Heart left ventricle (tissue), 16 donors: ENCODE results near the gene SARNP. TPM values are rescaled to one million over a fixed set of nuclear protein-coding genes. Genes with fewer than 3 reads are reported as not detected.

Experiments used
- ATAC-seq, 4 donors: fragments of 200-7000 bp; cut with Tn5 transposase; one replicate each; pipeline ENCODE4 v1.9.1; 2020 to 2022; ENCODE audit warnings: moderate library complexity in 4 of 4, mild to moderate bottlenecking in 3 of 4, moderate number of reproducible peaks in 1 of 4
- DNase-seq, 5 donors: peaks; one replicate each; pipeline ENCODE4 v3.0.0-alpha.2; 2020
- H3K27ac ChIP-seq, 12 donors: fragments of 200-600 bp; sonication (generic) in 4 of 12; one replicate each; pipeline versions ENCODE4 v1.5.0 to v1.8.0; 2016 to 2022; ENCODE audit warnings: mild to moderate bottlenecking in 2 of 12
- H3K27me3 ChIP-seq, 9 donors: fragments of 200-600 bp; sonication (generic) in 2 of 9; one replicate each; pipeline versions ENCODE4 v1.5.1 to v1.8.0; 2016 to 2022; ENCODE audit warnings: mild to moderate bottlenecking in 3 of 9
- H3K36me3 ChIP-seq, 9 donors: fragments of 200-600 bp; sonication (generic) in 2 of 9; one replicate each; pipeline versions ENCODE4 v1.5.0 to v1.8.0; 2018 to 2022; ENCODE audit warnings: mild to moderate bottlenecking in 2 of 9
- H3K4me1 ChIP-seq, 12 donors: fragments of 200-600 bp; sonication (generic) in 4 of 12; one replicate each; pipeline versions ENCODE4 v1.5.0 to v1.8.0; 2016 to 2022; ENCODE audit warnings: mild to moderate bottlenecking in 3 of 12
- H3K4me3 ChIP-seq, 12 donors: fragments of 200-600 bp; sonication (generic) in 4 of 12; one replicate each; pipeline versions ENCODE4 v1.5.0 to v1.8.0; 2017 to 2022; ENCODE audit warnings: mild to moderate bottlenecking in 9 of 12, moderate library complexity in 4 of 12
- H3K9me3 ChIP-seq, 12 donors: fragments of 200-600 bp; sonication (generic) in 4 of 12; one replicate each; pipeline versions ENCODE4 v1.5.0 to v1.8.0; 2016 to 2022; ENCODE audit warnings: mild to moderate bottlenecking in 1 of 12
- CTCF ChIP-seq, 12 donors: fragments of 200-600 bp; sonication (generic) in 4 of 12; IDR thresholded peaks; one replicate each; pipeline versions ENCODE4 v1.5.0 to v1.8.0; 2018 to 2022; ENCODE audit warnings: antibody characterized with exemption in 12 of 12, mild to moderate bottlenecking in 5 of 12
- POLR2A ChIP-seq, 2 donors: fragments of 450-650 bp; IDR thresholded peaks; one replicate each; pipeline ENCODE4 v1.6.1; 2017; ENCODE audit warnings: antibody characterized with exemption in 2 of 2, mild to moderate bottlenecking in 2 of 2, moderate library complexity in 2 of 2
- WGBS, 4 donors: extraction: QIAGEN DNeasy Blood & Tissue Kit in 2 of 4; methylation state at CpG; one replicate each; pipeline versions ENCODE4 v1.1.5 to v1.1.7; 2013 to 2018; 5-methylcytosine and 5-hydroxymethylcytosine counted together
- intact Hi-C, 10 donors: fragments of 100-400 bp; cut with DNase I; formaldehyde crosslinking; loops; one replicate each; pipeline versions ENCODE4 v1.11.1 to v1.14.2; 2022
- polyA plus RNA-seq, 2 donors: library from polyadenylated mRNA; stranded (reverse); fragments of 200-250 nt; gene quantifications; one replicate each; pipeline ENCODE4 v1.2.3, GENCODE V29; 2013
- total RNA-seq, 9 donors: library from RNA; depleted of rRNA in 2 of 9; stranded (reverse); fragments of >200 nt in 2 of 9; fragmentation: NEBNext Ultra II Directional in 3 of 9; extraction: Animal tissue kit (Norgen Biotek cat#: 25700) in 3 of 9; gene quantifications; one replicate each; pipeline versions ENCODE4 v1.1.0 to v1.2.4, GENCODE V29; 2016 to 2023
- donor health status: ischemic (EF 13 %, LVEDD 7.1; RV severe dilation, severe dysfunction).
- donor health status: healthy with polysubstance abuse.
- donor health status: DM: no; HTN: yes; CAD: no.
- donor health status: DM: no; HTN: no; CAD: no.
- donor health status: ischemic (EF 25% LVEDD 6.9; RV normal size, moderate dysfunction).
- donor health status: ischemic (EF 25% LVEDD 5.7; RV mildly dilated, moderate dysfunction).
- donor health status: healthy.
- donor health status: DM: yes; HTN: yes; CAD: no.
- donor health status: ischemic (EF 35%, LVEDD 5.7; RV mildly dilated, moderate dysfunction).
- donor health status: nonischemic (EF 11% LVEDD 7.7; RV severe dilation, severe dysfunction).
- donor health status: DM: yes; HTN: yes; CAD: no.
- donor health status: PGD.
- donor health status: ischemic (EF 29% LVEDD 5.4; RV normal size, mild dysfunction).
- donor health status: nonischemic (EF 23%, LVEDD 6.1; RV moderate dilation, normal function).

The SARNP gene
- total and polyA plus RNA-seq, 11 donors = 47.2 to 138 (median 55.9) TPM

- no peak for TF ChIP-seq CTCF (IDR thresholded peaks at IDR 0.05)
- TF ChIP-seq POLR2A (IDR thresholded peaks at IDR 0.05) = no peak
- Histone ChIP-seq H3K4me1 (peaks cover 3 to 66% (median 49%) of the 10 kb centered on the region in 12 donors), H3K36me3 (no peaks in the 10 kb centered on the region), H3K9me3 (no peaks in the 10 kb centered on the region), H3K27me3 (no peaks in the 10 kb centered on the region), H3K4me3 (peak overlapping the region in 9 of 12 donors; percentile 2 to 87 (median 73)), H3K27ac (peak overlapping the region; percentile 65 to 99 (median 92))
- intact Hi-C loops = no loop called here
- whole genome bisulfite sequencing, 4 donors = 12 to 18% (median 16%) methylated on average over 1 of the region's 1 CpG
- ATAC-seq (peak in 2 of 4 donors; percentile 3 to 8), DNase-seq (peak in 3 of 5 donors; percentile 34 to 38 (median 34))
Observed at GRCh38 chr12:55712700-55713415, 104.7 kb downstream of the SARNP start.

GRCh38 chr12:55711786-55712553 is 105.6 kb downstream of the SARNP start:
- no peaks in the 10 kb centered on the region for H3K27me3 ChIP-seq
- ATAC-seq = peak; percentile 48 to 64 (median 55)
- peak overlapping the region; percentile 11 to 87 (median 62) for H3K4me3 ChIP-seq
- H3K27ac ChIP-seq = peak overlapping the region; percentile 65 to 99 (median 92)
- WGBS, 4 donors = 35 to 41% (median 39%) methylated on average over 4 of the region's 4 CpGs
- intact Hi-C loops = no loop called here
- H3K4me1 ChIP-seq = peaks cover 0 to 62% (median 42%) of the 10 kb centered on the region in 12 donors
- H3K36me3 ChIP-seq = no peaks in the 10 kb centered on the region
- TF ChIP-seq CTCF (IDR thresholded peaks at IDR 0.05) (no peak), POLR2A (IDR thresholded peaks at IDR 0.05) (peak in 1 of 2 donors; percentile 43)
- DNase-seq = peak; percentile 72 to 86 (median 80)
- no peaks in the 10 kb centered on the region for H3K9me3 ChIP-seq

GRCh38 chr12:55708695-55709233 is 108.8 kb downstream of the SARNP start:
- H3K9me3 ChIP-seq = no peaks in the 10 kb centered on the region
- peak in 1 of 2 donors; percentile 45 for TF ChIP-seq POLR2A (IDR thresholded peaks at IDR 0.05)
- TF ChIP-seq CTCF (IDR thresholded peaks at IDR 0.05) = no peak
- intact Hi-C loops = loop anchor here in 1 of 10 donors (2.0 kb wide), 1 partner anchor 20 kb away; the partner anchor contains the start of gene CD63
- peaks cover 0 to 59% (median 28%) of the 10 kb centered on the region in 12 donors for H3K4me1 ChIP-seq
- peak overlapping the region in 11 of 12 donors; percentile 48 to 87 (median 73) for H3K4me3 ChIP-seq
- DNase-seq (peak; percentile 74 to 90 (median 80)), ATAC-seq (peak; percentile 51 to 66 (median 60))
- 0 to 2% (median 1%) methylated on average over 3 of the region's 3 CpGs for WGBS, 4 donors
- no peaks in the 10 kb centered on the region for H3K36me3 ChIP-seq
- no peaks in the 10 kb centered on the region for H3K27me3 ChIP-seq
- peak overlapping the region; percentile 65 to 99 (median 92) for H3K27ac ChIP-seq
